ENCODE measurements around the gene DNASE1L2.
"Not testable (repeated sequence)": the region's sequence is repeated elsewhere in the genome, so short reads cannot be mapped to it uniquely, and the experiment has no call there.

Gene DNASE1L2

GRCh38 chr16:2238838-2239675 lies 2.8 kb downstream of the DNASE1L2 start:
- no peak for DNase-seq (ENCODE audit: low read depth)

- not testable (repeated sequence) for DNase-seq (ENCODE audit: low read depth)
These were observed 4.1 kb downstream of the DNASE1L2 start for GRCh38 chr16:2240331-2240730.

- DNase-seq (ENCODE audit: low read depth): no peak
These were observed 6.4 kb downstream of the DNASE1L2 start for GRCh38 chr16:2242598-2242997.

GRCh38 chr16:2243031-2243528 lies 6.8 kb downstream of the DNASE1L2 start:
- no peak for DNase-seq (ENCODE audit: low read depth)

- DNase-seq (ENCODE audit: low read depth): no peak
These were observed 7.5 kb downstream of the DNASE1L2 start for GRCh38 chr16:2243781-2244180.

GRCh38 chr16:2244301-2244700 lies 8.1 kb downstream of the DNASE1L2 start:
- DNase-seq (ENCODE audit: low read depth): no peak

GRCh38 chr16:2244926-2245795 lies 8.9 kb downstream of the DNASE1L2 start:
- DNase-seq (ENCODE audit: low read depth): no peak

GRCh38 chr16:2246301-2246885 lies 10.1 kb downstream of the DNASE1L2 start:
- no peak for DNase-seq (ENCODE audit: low read depth)

GRCh38 chr16:2250652-2251295 lies 14.5 kb downstream of the DNASE1L2 start:
- DNase-seq (ENCODE audit: low read depth): peak; percentile 43

GRCh38 chr16:2251296-2252111 lies 15.3 kb downstream of the DNASE1L2 start, which contains the start of gene ECI1:
Gene ECI1 (minus strand): TSS chr16:2251587. CDS start chr16:2251566, 21 bp downstream.
- DNase-seq (ENCODE audit: low read depth): peak; percentile 94

- no peak for DNase-seq (ENCODE audit: low read depth)
These were observed 16.5 kb downstream of the DNASE1L2 start for GRCh38 chr16:2252806-2253148.

GRCh38 chr16:2253293-2253692 lies 17.0 kb downstream of the DNASE1L2 start:
- DNase-seq (ENCODE audit: low read depth): no peak

GRCh38 chr16:2256531-2257140 lies 20.4 kb downstream of the DNASE1L2 start:
- DNase-seq (ENCODE audit: low read depth): no peak

- no peak for DNase-seq (ENCODE audit: low read depth)
These were observed 21.5 kb downstream of the DNASE1L2 start for GRCh38 chr16:2257726-2258125.

GRCh38 chr16:2258530-2258929 lies 22.3 kb downstream of the DNASE1L2 start:
- DNase-seq (ENCODE audit: low read depth): not testable (repeated sequence)

GRCh38 chr16:2260250-2260649 lies 24.0 kb downstream of the DNASE1L2 start:
- no peak for DNase-seq (ENCODE audit: low read depth)

- not testable (repeated sequence) for DNase-seq (ENCODE audit: low read depth)
These were observed 26.8 kb downstream of the DNASE1L2 start for GRCh38 chr16:2263026-2263425.

GRCh38 chr16:2266887-2267286 lies 30.6 kb downstream of the DNASE1L2 start:
- peak; percentile 76 for DNase-seq (ENCODE audit: low read depth)

GRCh38 chr16:2267505-2267912 lies 31.3 kb downstream of the DNASE1L2 start:
- DNase-seq (ENCODE audit: low read depth): not testable (repeated sequence)

- peak; percentile 95 for DNase-seq (ENCODE audit: low read depth)
These were observed 31.8 kb downstream of the DNASE1L2 start, which contains the start of gene RNPS1 for GRCh38 chr16:2267913-2268666. Gene RNPS1 (minus strand): TSS chr16:2268126. CDS start chr16:2264643, 3,483 bp downstream.
